Measurements from ENCODE around the gene NRIP1.

- no peak for TF ChIP-seq FOXP2 (optimal IDR thresholded peaks at IDR 0.05; ENCODE audit: control extremely low read depth, extremely low read length, insufficient read depth)
- TF ChIP-seq EZH2 (IDR thresholded peaks at IDR 0.05): no peak
These were observed 66.5 kb downstream of the NRIP1 start for GRCh38 chr21:14998336-14998735.
